Stimulated activated CD4-positive, alpha-beta T cell treated with anti-CD3 and anti-CD28 coated beads, TNF-alpha, amount 100 ng/mL, for 48 hours (primary cell): ENCODE data around the gene CPLX3.

ENCODE experiments used
- DNase-seq, 3 donors: peaks; one replicate each; pipeline ENCODE4 v3.0.0-alpha.2; 2020; ENCODE audit warnings: low read depth in 3 of 3

Gene CPLX3

GRCh38 chr15:74828835-74829234, 2.4 kb downstream of the CPLX3 start:
- DNase-seq: no peak

- no peak for DNase-seq
Observed at GRCh38 chr15:74829486-74829885, 3.1 kb downstream of the CPLX3 start.

- no peak for DNase-seq
Observed at GRCh38 chr15:74829991-74830390, 3.6 kb downstream of the CPLX3 start.

- DNase-seq: no peak
Observed at GRCh38 chr15:74830868-74831267, 4.4 kb downstream of the CPLX3 start.

GRCh38 chr15:74831813-74832495, 5.5 kb downstream of the CPLX3 start:
- no peak for DNase-seq

GRCh38 chr15:74832826-74833225, 6.4 kb downstream of the CPLX3 start:
- no peak for DNase-seq

GRCh38 chr15:74833376-74834107, 7.1 kb downstream of the CPLX3 start:
- no peak for DNase-seq

GRCh38 chr15:74835312-74835823, 8.9 kb downstream of the CPLX3 start:
- peak in 2 of 3 donors; percentile 31 to 32 for DNase-seq

- DNase-seq: no peak
Observed at GRCh38 chr15:74836846-74837245, 10.4 kb downstream of the CPLX3 start.

GRCh38 chr15:74837482-74838136, 11.2 kb downstream of the CPLX3 start:
- no peak for DNase-seq

GRCh38 chr15:74838137-74838516, 11.7 kb downstream of the CPLX3 start:
- no peak for DNase-seq

- DNase-seq: no peak
Observed at GRCh38 chr15:74838746-74839525, 12.5 kb downstream of the CPLX3 start.

GRCh38 chr15:74839526-74840395, 13.3 kb downstream of the CPLX3 start:
- no peak for DNase-seq

GRCh38 chr15:74840851-74841775, 14.7 kb downstream of the CPLX3 start:
- no peak for DNase-seq

GRCh38 chr15:74841891-74842373, 15.5 kb downstream of the CPLX3 start:
- DNase-seq: no peak

GRCh38 chr15:74842581-74843444, 16.4 kb downstream of the CPLX3 start, which contains the start of gene ULK3:
Gene ULK3 (minus strand): TSS chr15:74843156. CDS start chr15:74843105, 51 bp downstream.
- peak; percentile 84 to 94 (median 86) for DNase-seq

- no peak for DNase-seq
Observed at GRCh38 chr15:74843445-74843828, 17.0 kb downstream of the CPLX3 start.

GRCh38 chr15:74843891-74844299, 17.5 kb downstream of the CPLX3 start:
- no peak for DNase-seq
